HG03025 (cell line): Measurements from ENCODE around the gene PRX.
A peak's percentile ranks its signal among the peaks of the same experiment; 100 is the strongest.
"Not testable (repeated sequence)": the region's sequence is repeated elsewhere in the genome, so short reads cannot be mapped to it uniquely, and the experiment has no call there.

ENCODE experiments used
- ATAC-seq: cut with Tn5 transposase; IDR thresholded peaks from one replicate; pipeline ENCODE4 v1.9.1; 2021; ENCODE audit warnings: mild to moderate bottlenecking, moderate library complexity; ENCODE audit not compliant: unreplicated experiment, low FRiP score

The PRX gene

GRCh38 chr19:40442328-40443130, 29.4 kb upstream of the PRX start:
- no peak for ATAC-seq

- ATAC-seq: no peak
These were observed 28.6 kb upstream of the PRX start for GRCh38 chr19:40441719-40442253.

- ATAC-seq: no peak
These were observed 25.1 kb upstream of the PRX start for GRCh38 chr19:40438284-40438683.

- no peak for ATAC-seq
These were observed 20.4 kb upstream of the PRX start for GRCh38 chr19:40433391-40434216.

GRCh38 chr19:40432760-40433159, 19.6 kb upstream of the PRX start:
- ATAC-seq: not testable (repeated sequence)

- ATAC-seq: no peak
These were observed 18.5 kb upstream of the PRX start for GRCh38 chr19:40431698-40432097.

- not testable (repeated sequence) for ATAC-seq
These were observed 17.1 kb upstream of the PRX start for GRCh38 chr19:40430242-40430641.

GRCh38 chr19:40428197-40428596, 15.0 kb upstream of the PRX start:
- ATAC-seq: not testable (repeated sequence)

- peak; percentile 79 for ATAC-seq
These were observed 12.5 kb upstream of the PRX start, which contains the start of gene SERTAD1 for GRCh38 chr19:40425450-40426287. TSS of gene SERTAD1 (minus strand) at chr19:40425992. CDS start at chr19:40423546, 2,446 bp downstream.

GRCh38 chr19:40424637-40425449, 11.7 kb upstream of the PRX start:
- ATAC-seq: no peak

GRCh38 chr19:40423938-40424337, 10.8 kb upstream of the PRX start:
- no peak for ATAC-seq

- ATAC-seq: no peak
These were observed 9.8 kb upstream of the PRX start for GRCh38 chr19:40422748-40423566.

- no peak for ATAC-seq
These were observed 9.0 kb upstream of the PRX start for GRCh38 chr19:40421993-40422747.

GRCh38 chr19:40420766-40421765, 7.9 kb upstream of the PRX start:
- ATAC-seq: no peak

- no peak for ATAC-seq
These were observed 7.2 kb upstream of the PRX start for GRCh38 chr19:40420451-40420765.

GRCh38 chr19:40419780-40420179, 6.6 kb upstream of the PRX start:
- no peak for ATAC-seq

- no peak for ATAC-seq
These were observed 6.0 kb upstream of the PRX start for GRCh38 chr19:40419066-40419612.
